GM21423 (cell line): ENCODE results near the gene ZFYVE28.

Source experiments
- ATAC-seq: cut with Tn5 transposase; IDR thresholded peaks from one replicate; pipeline ENCODE4 v1.9.1; 2021; ENCODE audit warnings: mild to moderate bottlenecking, moderate library complexity; ENCODE audit not compliant: unreplicated experiment

Gene ZFYVE28

DNA sequence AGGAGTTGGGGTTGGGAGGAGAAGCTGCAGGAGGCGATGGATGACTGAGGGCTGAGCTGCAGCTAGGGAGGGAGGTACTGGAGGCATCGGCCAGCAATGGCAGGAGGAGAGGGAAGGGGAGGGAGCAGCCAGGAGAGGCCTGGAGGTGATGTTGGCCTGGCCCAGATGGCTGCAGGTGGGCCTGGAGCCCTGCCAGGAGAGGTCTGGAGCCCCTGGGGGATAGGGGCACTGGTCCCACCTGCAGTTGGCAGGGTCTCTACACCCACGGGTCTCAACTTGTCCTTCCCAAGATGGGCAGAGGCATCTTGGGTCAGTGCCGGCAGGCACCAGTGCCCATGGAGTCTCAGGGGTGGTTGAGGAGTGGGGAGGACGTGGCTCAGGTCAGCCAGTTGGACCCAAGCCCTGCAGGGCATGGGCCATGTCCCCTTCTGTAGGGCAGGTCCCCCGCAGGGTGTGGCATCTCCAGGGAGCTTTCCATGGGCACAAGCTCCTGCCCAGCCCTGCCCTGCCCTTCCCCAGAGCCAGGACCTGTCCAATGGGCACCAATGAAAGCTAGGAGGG is 153.9 kb downstream of the ZFYVE28 start:
- ATAC-seq, result no peak

DNA sequence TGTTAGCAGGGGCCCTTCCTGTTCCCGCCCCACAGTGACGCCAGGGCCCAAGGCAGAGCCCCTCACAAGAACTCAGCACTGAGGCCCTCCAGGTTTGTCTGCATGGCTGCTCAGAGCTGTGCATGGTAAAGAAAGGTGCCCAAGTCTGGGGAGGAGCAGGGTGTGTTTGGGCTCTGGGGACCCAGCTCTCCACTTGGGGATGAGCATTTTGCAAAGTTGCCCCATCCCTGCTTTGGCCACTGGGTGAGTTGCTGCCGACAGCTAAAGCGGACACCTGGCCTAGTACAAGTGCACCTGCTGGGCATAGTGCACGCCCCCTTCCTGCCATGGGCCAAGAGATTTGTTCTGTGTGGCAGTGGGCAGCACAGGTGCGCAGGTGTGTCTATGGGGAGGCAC is 154.5 kb downstream of the ZFYVE28 start:
- no peak for ATAC-seq

DNA sequence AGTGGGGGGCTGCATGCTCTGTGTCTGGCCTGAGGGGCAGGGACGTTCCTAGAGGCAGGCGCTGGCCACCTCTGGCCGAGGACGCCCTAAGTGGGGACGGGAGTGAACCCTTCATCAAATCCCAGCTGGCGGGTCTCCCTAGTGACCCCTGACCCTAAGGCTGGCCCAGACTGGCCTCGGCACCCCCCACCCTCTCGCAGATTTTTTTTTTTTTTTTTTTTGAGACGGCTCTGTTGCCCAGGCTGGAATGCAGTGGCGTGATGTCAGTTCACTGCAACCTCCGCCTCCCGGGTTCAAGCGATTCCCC is 155.5 kb downstream of the ZFYVE28 start:
- ATAC-seq, result no peak

DNA sequence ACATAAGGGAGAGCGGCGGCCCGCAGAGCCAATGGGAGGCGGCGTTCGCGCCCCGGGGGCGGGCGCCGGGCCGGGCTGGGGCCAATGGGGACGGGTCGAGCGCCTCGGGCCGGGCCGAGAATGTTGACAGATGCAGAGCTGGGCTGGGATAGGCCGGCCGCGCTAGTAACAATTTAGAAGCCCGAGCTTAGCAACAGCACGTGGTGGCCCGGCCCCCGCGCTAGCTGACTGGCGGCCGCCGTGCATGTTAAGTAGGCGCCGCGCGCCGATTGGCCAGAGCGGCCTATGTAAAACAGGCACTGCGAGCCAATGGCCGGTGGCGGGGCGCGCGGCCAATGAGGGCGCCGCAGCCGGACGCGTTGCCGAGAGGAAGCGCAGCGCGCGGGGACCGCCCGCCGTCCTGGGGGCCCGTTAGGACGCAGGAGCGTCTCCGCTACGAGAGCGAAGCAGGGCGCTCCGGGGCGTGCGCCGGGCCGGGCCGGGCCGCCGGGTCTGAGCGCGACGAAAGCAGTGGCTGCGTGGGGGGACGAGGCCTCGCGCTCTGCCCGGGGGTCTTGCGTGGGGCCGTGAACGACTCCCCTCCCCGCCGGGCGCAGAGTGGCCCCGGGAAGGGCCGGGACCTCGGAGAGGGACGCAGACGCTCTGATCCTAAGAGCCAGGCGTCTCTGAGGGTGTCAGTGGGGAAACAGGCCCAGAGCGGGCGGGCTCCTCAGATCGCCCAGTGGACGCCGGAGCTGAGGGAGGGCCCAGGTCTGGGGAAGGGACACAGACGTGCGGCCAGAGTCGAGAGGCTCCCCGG is 156.1 kb downstream of the ZFYVE28 start:
- ATAC-seq, result peak; percentile 87

DNA sequence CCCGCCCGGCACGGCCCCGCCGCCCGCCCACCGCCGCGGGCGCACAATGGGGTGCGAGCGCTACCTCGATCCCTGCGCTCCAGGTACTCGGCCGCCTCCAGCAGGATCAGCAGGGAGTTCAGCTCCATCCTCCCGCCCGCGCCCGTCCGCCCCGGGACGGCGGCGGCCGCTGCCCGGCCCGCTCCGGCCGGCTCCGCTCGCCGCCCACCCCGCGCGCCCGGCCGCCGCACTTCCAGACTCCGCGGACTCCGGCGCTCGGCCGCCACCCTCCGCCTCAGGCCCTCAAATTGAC is 156.6 kb downstream of the ZFYVE28 start, which contains the start of gene MXD4:
Gene MXD4 (minus strand): TSS at position 257 of the 292 bp plus-strand sequence. CDS start 129 bp downstream, at position 128.
- peak; percentile 1 for ATAC-seq

DNA sequence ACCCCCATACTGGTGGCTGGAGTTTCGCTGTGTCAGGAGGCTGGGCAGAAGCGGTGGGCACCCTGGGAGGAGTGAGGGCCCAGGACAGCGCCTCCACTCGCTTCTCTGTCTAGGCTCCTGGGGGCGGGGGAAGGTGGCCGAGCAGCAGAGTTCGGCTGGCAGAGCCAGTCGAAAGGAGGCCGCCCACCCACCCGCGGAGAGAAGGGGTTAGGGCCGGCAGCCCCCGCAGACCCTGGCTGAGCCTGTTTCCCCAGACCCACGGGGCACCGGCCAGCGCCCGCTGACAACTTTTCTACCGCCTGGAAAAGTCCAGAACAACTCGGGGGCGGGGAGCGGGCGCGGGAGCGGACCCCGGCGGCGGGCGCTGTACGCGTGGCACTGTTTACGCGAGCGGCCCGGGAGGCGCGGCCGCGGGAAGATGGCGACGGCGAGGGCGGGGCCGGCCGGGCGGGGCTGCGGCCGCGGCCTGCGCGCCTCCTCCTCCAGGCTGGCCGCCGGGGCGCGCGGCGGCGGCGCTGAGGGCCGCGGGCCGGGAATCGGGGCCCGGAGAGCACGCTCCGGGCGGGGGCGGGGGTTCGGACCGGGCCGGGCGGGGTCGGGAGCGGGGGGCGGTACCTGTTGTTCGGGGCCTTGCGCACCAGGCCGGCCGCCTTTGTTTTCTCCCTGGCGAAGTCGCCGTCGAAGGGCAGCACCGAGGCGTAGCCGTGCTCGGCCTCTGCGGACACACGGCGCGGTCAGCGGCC is 157.2 kb downstream of the ZFYVE28 start:
- peak; percentile 23 for ATAC-seq

DNA sequence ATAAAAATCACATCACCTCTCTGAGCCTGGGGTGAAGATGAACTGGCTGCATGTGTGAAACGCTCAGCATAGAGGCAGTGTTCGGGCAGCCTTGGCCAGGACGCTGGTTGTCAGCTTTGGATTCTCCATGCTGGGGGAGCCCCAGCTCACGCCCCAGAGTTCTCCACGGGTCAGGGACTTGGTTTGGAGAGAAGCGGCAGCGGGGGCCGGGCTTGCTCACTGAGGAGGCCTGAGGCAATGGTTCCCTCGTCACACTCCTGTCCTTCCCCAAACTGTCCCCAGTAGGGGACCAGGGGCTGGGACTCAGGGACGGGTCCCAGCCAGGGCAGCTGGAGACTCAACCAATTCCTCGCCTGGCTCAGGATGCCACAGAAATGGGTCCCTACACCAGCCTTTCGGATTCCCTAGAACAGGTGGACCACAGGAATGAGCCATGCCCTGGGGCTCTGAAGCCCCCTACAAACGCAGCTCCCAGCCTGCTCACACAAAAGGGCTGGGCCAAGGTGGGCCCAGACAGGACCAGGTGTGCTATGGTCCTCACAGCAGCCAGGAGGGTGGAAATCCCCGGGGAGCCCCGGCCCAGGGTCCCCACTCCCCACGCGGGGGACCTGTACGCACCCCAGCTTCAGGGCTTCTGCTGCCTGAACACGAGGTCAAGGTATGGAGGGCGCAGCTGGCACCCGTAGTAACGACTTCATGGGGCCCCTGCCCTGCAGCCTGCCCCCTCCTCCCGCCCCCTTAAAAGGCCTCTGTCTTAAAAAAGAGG is 157.9 kb downstream of the ZFYVE28 start:
- ATAC-seq, result no peak

DNA sequence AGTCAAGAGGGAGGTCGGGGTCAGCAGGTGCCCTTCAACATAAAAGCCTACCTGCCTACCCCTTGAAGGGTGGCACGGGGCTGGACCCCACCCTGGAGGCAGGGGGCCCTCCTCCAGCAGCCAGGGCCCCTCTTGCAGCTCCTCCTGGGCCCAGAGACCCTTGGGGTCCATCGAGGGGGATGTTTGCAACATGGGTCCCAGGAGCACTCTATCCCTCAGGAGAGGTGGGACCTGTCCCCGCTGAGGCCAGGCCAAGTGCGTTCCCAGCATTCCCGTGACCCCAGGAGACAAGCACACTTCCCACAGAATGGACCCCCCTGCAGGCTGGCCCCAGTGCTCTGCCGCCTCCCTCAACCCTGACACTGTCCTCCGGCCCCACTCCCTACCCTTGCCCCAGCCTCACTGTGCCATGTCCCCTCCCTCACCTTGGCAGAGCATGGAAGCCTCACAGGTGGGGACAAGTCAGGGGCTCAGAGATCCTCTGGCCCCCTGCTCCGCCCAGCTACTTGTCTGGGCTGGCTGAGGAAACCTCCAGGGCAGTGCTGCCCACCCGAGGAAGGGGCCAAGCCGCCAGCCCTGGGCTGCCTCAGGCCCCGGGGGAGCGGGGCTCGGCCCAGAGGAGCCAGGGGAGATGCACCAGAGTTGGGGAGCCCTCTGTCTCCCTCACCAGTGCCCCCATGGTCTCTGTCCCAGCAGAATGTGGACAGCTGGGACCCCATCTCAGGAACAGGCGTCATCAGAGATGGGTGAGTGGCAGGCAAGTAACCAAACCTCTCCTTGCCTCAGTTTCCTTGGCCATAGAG is 158.7 kb downstream of the ZFYVE28 start:
- ATAC-seq, result no peak

DNA sequence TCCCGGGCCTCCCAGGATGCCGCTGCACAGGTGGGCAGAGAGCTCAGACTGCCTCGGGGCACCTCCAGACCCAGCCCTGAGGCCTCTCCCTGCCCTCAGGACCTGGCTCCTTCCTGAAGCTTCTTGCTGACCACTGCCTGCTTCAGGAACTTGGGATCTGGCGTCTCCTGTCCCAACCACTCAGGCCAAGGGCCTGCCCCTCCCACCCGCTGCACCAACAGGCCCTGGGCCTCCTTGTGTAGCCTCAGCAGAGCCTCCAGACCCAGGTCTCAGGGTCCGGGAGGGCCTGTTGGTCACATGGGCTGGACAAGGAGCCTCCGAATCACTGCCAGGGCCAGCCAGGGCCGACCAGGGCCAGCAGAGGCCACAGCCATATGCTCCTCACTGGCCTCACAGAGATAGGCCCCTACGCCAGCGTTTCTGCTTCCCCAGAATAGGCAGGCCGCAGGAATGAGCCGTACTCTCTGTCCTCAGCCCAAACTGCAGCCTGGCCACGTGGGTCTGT is 159.4 kb downstream of the ZFYVE28 start:
- ATAC-seq, result no peak

DNA sequence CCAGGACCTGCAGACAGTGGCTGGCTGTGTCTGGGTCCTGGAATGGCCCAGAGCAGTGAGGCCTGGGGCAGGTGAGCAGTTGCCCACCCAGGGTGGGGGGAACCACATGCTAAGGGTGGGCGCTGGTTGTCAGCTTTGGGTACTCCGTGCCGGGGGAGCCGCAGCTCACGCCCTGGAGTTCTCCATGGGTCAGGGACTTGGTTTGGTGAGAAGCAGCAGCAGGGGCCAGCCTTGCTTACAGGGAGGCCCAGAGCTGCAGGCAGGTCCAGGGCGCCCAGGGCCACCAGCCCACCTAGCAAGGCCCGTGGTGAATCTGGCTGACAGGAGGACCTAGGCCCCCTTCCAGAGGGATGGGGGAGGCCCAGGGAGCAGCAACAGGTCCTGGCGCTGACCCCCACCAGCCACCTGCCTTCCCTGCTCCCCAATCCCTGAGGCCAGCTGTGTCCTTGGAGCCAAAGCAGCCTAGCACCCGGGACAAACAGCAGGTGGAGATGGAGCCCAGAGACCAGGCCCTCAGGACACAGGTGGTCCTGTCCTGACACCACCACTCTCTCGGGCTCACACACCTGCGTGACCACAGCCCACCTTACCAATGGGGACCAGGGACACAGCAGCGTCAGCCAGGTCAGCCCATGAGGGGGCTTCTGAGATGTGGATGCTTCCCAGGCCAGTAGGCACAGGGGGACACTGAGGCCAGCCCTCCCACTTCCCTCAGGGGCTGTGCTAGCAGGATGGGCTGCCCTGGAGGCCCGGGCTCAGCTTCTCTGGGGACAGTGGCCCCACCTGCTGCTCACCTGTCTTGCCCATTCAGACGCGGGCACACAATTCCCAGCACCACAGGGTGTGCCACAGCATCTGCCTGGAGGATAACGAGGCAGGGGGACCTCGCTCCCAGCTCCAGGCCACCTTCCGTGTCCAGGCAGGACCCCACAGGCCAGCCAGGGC is 160.1 kb downstream of the ZFYVE28 start:
- no peak for ATAC-seq

DNA sequence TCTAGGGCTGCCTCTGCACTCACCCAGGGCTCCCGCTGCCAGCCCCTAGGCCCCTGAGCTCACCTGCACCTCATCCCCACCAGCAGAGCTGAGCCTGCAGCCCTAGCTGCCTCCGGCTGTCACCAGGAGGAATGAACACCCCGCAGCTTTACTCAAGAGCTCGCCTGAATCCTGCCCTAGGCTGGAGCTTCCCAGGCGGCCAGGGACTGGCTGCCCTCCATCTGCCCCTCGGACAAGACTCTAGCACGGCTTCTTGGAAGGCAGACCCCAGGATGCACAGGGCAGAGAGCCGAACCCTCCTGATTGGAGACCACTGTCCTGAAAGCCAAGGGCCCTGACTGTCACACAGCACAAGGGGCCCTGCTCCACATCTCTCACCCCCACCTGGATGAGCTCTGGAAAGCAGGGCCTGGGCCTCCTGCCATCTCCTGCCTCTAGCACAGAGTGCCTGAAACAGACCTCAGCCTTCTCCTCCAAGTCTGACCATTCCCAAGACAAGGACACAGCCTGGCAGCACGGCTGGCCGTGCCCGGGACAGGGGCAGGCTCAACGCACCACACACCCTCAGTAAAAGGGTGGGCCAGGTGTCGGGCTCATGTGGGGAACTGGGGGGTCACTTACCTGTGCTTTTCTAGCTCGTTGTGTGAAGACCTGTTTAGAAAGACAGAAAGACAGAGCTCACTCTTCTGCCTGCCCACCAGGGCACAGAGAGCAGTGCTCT is 160.9 kb downstream of the ZFYVE28 start:
- ATAC-seq, result no peak

DNA sequence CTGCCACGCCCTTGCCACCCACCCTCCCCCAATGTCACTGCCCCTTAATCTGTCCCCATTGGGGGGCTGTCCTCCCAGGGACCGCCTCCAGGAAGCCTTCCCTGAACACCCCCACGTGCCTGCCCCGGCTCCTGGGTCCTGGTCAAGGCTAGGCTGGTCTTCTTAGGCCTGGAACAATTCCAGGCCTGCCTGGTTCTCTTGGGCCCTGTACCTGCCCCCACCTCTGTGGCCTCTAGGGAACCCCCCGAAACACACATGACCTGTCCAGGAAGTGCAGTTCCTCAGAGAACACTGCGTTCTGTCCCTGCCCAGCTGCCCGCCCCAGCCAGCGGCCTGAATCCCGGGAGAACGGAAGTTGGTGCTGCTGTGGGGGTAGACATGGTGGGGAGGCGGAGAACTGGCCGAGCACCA is 161.7 kb downstream of the ZFYVE28 start:
- no peak for ATAC-seq

DNA sequence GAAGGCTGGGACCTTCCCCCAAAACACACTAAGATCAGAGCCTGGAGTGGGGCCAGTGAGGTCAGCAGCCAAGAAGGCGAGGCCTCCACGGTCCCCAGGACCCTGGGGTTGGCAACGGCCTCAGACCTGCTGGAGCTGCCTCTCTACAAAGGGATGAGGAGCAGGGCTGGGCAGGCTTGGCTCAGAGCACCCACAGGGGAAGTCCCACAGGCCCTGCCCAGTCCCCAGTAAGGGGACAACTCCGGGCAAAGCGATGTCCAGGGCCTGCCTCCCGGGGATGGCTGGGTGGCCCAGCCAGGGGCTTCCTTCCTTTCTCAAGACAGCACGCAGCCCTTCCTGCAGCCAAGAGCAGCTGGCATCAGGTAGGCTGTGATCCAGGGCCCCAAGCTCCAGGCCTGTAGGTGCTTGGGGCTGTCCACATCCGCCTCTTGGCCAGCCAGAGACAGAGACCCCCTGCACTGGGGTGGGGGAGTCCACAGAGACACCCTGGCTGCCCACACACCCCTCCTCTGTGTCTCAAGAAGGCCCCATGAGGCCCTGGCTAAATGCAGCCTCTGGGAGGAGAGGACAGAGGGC is 162.2 kb downstream of the ZFYVE28 start:
- ATAC-seq, result no peak

DNA sequence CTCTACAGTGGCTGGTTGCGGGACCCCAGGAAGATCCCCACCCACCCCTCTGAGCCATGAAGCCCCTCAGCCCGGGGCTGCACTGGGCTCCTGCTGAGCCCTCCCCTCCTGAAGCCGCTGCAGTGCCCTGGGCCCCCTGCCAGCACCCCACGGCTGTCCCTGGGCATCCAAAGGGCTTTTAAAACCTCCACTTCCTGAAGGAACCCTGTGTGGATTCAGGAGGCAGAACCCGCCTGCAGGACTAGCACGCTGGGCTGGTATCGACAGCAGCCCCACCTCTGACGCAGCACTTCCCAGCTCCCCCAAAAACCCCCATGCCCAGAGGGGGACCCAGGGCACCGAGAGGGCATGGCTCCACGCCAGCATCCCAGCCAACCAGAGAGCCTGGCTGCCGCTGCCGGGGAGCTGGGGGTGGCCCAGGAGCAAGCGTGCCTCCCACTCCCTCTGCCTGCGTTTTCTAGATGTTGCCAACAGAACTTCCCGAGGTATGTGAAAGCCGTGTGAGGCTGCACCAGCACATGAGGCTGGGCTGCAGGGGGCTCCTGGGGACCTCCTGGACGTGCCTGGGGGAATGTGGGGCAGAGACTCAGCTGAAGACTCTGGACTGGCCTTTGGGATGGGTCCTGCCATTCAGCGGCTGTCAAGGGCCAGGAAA is 162.8 kb downstream of the ZFYVE28 start:
- ATAC-seq, result no peak

DNA sequence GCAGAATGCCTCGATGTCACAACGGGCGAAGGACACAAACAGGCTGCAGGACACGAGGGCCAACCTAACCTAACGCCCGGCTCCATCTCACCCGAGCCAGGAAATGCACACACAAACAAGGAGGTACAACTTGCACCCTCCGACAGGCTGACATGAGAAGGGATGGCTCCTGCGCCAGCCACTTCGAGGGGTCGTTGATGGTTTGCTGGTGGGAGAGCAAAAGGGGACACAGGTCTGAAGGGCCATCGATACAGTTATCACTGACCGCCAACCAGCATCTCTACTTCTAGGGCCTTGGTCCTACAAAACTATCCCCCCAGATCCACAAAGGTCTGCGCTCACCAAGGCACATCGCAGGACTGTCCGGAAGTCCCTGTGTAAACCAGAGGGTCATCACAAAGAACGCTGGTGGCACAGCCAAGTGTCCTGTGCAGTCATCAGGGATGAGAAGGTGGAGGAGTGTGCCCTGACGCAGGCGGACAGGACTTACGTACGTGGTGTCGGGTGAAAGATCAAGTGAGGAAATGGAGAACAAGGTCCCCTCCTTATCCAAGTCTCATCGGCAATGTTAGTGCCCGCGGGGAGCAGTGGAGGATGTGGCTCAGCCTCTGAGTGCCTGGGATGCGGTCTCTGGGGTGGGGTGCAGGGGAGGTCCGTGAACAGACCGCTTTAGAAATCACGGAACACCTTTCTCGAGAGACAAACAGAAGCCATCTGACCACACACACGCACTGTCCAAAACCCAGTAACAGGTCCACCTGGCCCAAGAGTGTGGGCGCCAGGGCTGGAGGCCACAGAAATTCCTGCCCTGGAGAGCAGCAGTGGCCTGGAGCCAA is 163.6 kb downstream of the ZFYVE28 start:
- no peak for ATAC-seq

DNA sequence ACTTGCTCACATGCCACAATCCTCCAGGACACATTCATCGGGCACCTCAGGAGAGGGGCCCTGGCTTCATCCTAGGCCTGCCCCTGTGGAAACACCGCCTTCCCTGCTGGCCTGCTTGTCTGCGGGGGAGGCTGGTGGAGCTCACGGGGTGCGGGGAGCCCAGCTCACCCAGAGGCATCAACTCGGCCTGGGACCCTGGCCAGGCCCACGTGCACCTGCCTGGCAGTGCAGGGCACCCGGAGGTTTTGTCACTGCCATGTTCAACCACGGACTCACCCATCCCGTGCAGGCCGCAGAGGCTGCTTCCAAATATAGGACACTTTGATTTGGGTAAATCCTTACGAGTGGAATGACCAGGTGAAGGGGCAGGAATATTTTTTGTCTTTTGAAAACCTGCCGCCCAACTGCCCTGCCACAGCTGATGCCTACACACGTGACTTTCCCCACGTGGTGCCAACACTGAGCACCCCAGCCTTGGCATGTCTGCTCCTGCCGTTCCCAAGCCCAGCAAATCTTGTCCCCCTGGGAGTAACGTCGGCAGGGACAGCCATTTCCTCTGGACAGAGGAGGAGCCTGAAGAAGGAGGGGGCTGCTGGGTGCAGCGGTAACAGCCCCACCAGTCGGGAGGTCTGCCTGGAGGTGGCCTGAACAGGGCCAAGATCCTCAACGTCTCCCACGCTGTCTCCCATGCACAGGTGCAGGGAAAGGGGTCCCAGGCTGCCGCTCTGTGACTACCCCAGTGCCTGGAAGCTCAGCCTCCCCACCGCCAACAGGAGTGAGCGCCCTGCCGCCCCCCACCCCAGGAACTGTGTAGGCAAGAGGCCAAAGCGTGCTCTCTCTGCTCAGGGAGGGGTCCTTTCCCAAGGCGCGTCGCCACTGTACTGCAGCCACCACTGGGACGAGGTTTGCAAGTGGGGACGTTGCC is 165.0 kb downstream of the ZFYVE28 start:
- ATAC-seq, result no peak
